Neural progenitor cell (in vitro differentiated cells): ENCODE data around the gene PER3. TPM values are rescaled to one million over a fixed set of nuclear protein-coding genes. Genes with fewer than 3 reads are reported as not detected.

Source experiments
- DNase-seq: peaks from one replicate; pipeline ENCODE4 v3.0.0-alpha.2; 2016; ENCODE audit warnings: low spot score
- H2AFZ ChIP-seq: fragments of 200-600 bp; sonication (generic); replicated peaks from 2 replicates; pipeline ENCODE4 v1.6.1; 2016; ENCODE audit warnings: antibody characterized with exemption
- H3F3A ChIP-seq: fragments of 200-600 bp; sonication (generic); 2 replicates; pipeline ENCODE4 v1.6.1; 2016; ENCODE audit warnings: antibody characterized with exemption, low read depth
- H3K27ac ChIP-seq: fragments of 200-600 bp; sonication (generic); 2 replicates; pipeline ENCODE4 v1.5.1; 2016; ENCODE audit warnings: mild to moderate bottlenecking
- H3K27me3 ChIP-seq: fragments of 200-600 bp; sonication (generic); 2 replicates; pipeline ENCODE4 v1.6.1; 2016; ENCODE audit warnings: mild to moderate bottlenecking, moderate library complexity
- H3K36me3 ChIP-seq: fragments of 200-600 bp; sonication (generic); 2 replicates; pipeline ENCODE4 v1.5.1; 2016
- H3K4me1 ChIP-seq: fragments of 200-600 bp; sonication (generic); 2 replicates; pipeline ENCODE4 v1.6.1; 2016; ENCODE audit warnings: mixed run types
- H3K4me2 ChIP-seq: fragments of 200-600 bp; sonication (generic); 2 replicates; pipeline ENCODE4 v1.6.1; 2016
- H3K4me3 ChIP-seq: fragments of 200-600 bp; sonication (generic); 2 replicates; pipeline ENCODE4 v1.5.1; 2016
- H3K79me2 ChIP-seq: fragments of 200-600 bp; sonication (generic); 2 replicates; pipeline ENCODE4 v1.6.1; 2016; ENCODE audit warnings: low read depth
- H3K9ac ChIP-seq: fragments of 200-600 bp; sonication (generic); 2 replicates; pipeline ENCODE4 v1.6.1; 2016
- H3K9me3 ChIP-seq: fragments of 200-600 bp; sonication (generic); 2 replicates; pipeline ENCODE4 v1.5.1; 2016; ENCODE audit warnings: low read depth
- H4K20me1 ChIP-seq: fragments of 200-600 bp; sonication (generic); 2 replicates; pipeline ENCODE4 v1.6.1; 2016; ENCODE audit warnings: low read depth
- H3K27ac Mint-ChIP-seq: 3 replicates; pipeline ENCODE4 v1.8.0; 2021; ENCODE audit warnings: mixed read lengths
- H3K27me3 Mint-ChIP-seq: 2 replicates; pipeline ENCODE4 v1.8.0; 2022; ENCODE audit warnings: low read depth, mild to moderate bottlenecking, inconsistent platforms, moderate library complexity, mixed read lengths; ENCODE audit not compliant: insufficient read depth
- H3K36me3 Mint-ChIP-seq: 3 replicates; pipeline ENCODE4 v1.8.0; 2021; ENCODE audit warnings: mixed read lengths
- H3K4me1 Mint-ChIP-seq: 3 replicates; pipeline ENCODE4 v1.8.0; 2021; ENCODE audit warnings: mixed read lengths
- H3K4me3 Mint-ChIP-seq: 3 replicates; pipeline ENCODE4 v1.8.0; 2021; ENCODE audit warnings: mild to moderate bottlenecking, moderate library complexity, mixed read lengths
- H3K9me3 Mint-ChIP-seq: 3 replicates; pipeline ENCODE4 v1.8.0; 2020; ENCODE audit warnings: mixed read lengths
- CTCF ChIP-seq: fragments of 200-600 bp; sonication (generic); IDR thresholded peaks from 2 replicates; pipeline ENCODE4 v1.5.1; 2017; ENCODE audit warnings: antibody characterized with exemption, mild to moderate bottlenecking
- EZH2 ChIP-seq: fragments of 200-600 bp; sonication (generic); IDR thresholded peaks from 2 replicates; pipeline ENCODE4 v1.6.1; 2017; ENCODE audit warnings: antibody characterized with exemption, mild to moderate bottlenecking, moderate library complexity
- EZH2phosphoT487 ChIP-seq: fragments of 200-600 bp; sonication (generic); IDR thresholded peaks from 2 replicates; pipeline ENCODE4 v1.6.1; 2017; ENCODE audit warnings: antibody characterized with exemption
- total RNA-seq: library from RNA; depleted of rRNA; stranded (reverse); fragments of >200 nt; gene quantifications from 2 replicates; pipeline ENCODE4 v1.2.3, GENCODE V29; 2015; ENCODE audit warnings: low replicate concordance

PER3 gene
- total RNA-seq, 1 donor from 2014 or later = 3.6 TPM

DNA sequence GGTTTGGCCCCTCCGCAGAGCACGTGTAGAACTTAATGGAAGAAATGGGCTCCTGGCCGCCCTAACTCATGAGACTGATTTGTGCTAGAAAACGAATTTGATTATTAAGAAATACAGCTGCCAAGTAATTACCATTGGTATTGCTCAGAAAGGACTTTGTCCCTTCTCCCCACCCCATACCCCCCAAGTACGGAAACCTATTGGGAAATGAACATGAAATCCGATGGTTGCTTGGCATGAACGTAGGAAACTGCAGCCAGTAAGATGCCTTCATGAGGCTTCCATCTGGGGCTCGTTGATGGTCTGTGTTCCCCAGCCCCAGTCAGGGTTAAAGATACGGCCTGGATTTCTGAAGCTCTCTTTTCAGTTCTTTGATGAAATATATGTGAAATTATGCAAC, 21.4 kb downstream of the PER3 start:
- no peak for DNase-seq
- H3K9me3 Mint-ChIP-seq = no peaks in the 10 kb centered on the region

DNA sequence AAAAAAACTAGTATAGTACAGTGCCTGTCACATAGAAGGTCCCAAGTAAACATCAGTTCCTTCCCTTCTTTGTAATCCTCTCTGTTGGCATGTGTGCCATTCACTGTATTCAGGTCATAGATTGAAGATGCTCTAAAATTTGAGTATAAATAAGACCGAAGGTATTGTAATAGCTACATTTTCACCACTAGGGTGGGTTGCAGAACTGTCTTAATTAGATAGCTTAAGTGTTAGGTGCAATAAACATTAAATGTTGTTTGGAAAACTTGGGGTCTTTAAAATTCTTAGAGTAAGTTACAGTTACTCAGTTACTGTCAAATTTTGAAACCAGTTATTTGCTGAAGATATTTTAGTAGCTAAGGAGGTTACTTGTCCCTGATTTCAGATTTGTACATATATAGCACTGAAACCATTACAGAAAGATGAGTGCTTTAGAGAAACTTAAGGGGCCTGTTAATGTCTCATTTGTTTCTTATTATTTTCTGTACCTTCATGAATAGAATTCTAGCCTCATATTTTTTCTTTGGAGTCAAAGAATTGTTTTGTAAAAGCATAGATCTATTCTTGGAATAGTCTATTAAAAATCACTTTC, 24.3 kb downstream of the PER3 start:
- H3K27ac ChIP-seq = no peak overlapping the region
- Mint-ChIP-seq H3K4me1 (no peaks in the 10 kb centered on the region), H3K4me3 (no peak overlapping the region), H3K36me3 (peaks cover 28% of the 10 kb centered on the region), H3K27me3 (peaks cover 2% of the 10 kb centered on the region), H3K27ac (no peak overlapping the region), H3K9me3 (peaks cover 6% of the 10 kb centered on the region)
- H3F3A ChIP-seq = no peaks in the 10 kb centered on the region
- no peaks in the 10 kb centered on the region for H3K4me1 ChIP-seq
- no peaks in the 10 kb centered on the region for H3K36me3 ChIP-seq
- TF ChIP-seq CTCF (peak; percentile 67), EZH2 (no peak)
- no peak overlapping the region for H3K4me2 ChIP-seq
- no peak overlapping the region for H2AFZ ChIP-seq
- H3K4me3 ChIP-seq = no peak overlapping the region
- peak; percentile 38 for DNase-seq
- H4K20me1 ChIP-seq = no peaks in the 10 kb centered on the region
- H3K79me2 ChIP-seq = no peaks in the 10 kb centered on the region
- H3K27me3 ChIP-seq = no peaks in the 10 kb centered on the region
- H3K9ac ChIP-seq = no peak overlapping the region
- no peaks in the 10 kb centered on the region for H3K9me3 ChIP-seq

More for the DNA sequence above, 21.4 kb downstream of the PER3 start:
- no peaks in the 10 kb centered on the region for H3K36me3 ChIP-seq
- Mint-ChIP-seq H3K36me3 (peaks cover 12% of the 10 kb centered on the region), H3K4me1 (no peaks in the 10 kb centered on the region), H3K4me3 (no peak overlapping the region), H3K27ac (no peak overlapping the region), H3K27me3 (peaks cover 2% of the 10 kb centered on the region)
- H3K4me1 ChIP-seq = no peaks in the 10 kb centered on the region
- no peak overlapping the region for H3K4me2 ChIP-seq
- TF ChIP-seq CTCF (no peak), EZH2phosphoT487 (no peak), EZH2 (no peak)
- no peaks in the 10 kb centered on the region for H3K9me3 ChIP-seq
- no peak overlapping the region for H3K9ac ChIP-seq
- no peaks in the 10 kb centered on the region for H3F3A ChIP-seq
- no peaks in the 10 kb centered on the region for H4K20me1 ChIP-seq
- no peaks in the 10 kb centered on the region for H3K27me3 ChIP-seq
- H2AFZ ChIP-seq = no peak overlapping the region
- no peaks in the 10 kb centered on the region for H3K79me2 ChIP-seq
- H3K4me3 ChIP-seq = no peak overlapping the region
- no peak overlapping the region for H3K27ac ChIP-seq

DNA sequence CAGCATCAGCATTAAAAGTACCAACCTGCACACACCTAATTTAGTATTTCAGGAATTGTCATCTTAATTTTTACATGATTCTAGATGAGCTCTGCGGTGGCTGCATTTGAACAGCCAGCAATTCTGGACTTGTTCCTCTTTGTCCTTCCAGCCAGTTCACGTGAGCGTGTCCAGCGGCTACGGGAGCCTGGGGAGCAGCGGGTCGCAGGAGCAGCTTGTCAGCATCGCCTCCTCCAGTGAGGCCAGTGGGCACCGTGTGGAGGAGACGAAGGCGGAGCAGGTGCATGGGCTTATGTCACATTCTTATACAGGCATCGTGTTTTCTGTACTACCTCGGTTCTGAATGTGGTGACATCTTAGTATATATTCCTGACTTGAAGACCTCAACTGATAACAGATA, 25.7 kb downstream of the PER3 start:
- H3K4me1 ChIP-seq = no peaks in the 10 kb centered on the region
- Mint-ChIP-seq H3K36me3 (peaks cover 34% of the 10 kb centered on the region), H3K27me3 (peaks cover 2% of the 10 kb centered on the region), H3K4me3 (no peak overlapping the region), H3K9me3 (peaks cover 17% of the 10 kb centered on the region), H3K4me1 (no peaks in the 10 kb centered on the region), H3K27ac (no peak overlapping the region)
- no peaks in the 10 kb centered on the region for H4K20me1 ChIP-seq
- no peaks in the 10 kb centered on the region for H3K36me3 ChIP-seq
- H3K9me3 ChIP-seq = no peaks in the 10 kb centered on the region
- H3K4me2 ChIP-seq = no peak overlapping the region
- no peaks in the 10 kb centered on the region for H3K79me2 ChIP-seq
- H2AFZ ChIP-seq = no peak overlapping the region
- H3K27ac ChIP-seq = no peak overlapping the region
- DNase-seq = no peak
- TF ChIP-seq EZH2phosphoT487 (no peak), CTCF (no peak), EZH2 (no peak)
- no peaks in the 10 kb centered on the region for H3F3A ChIP-seq
- H3K9ac ChIP-seq = no peak overlapping the region
- no peaks in the 10 kb centered on the region for H3K27me3 ChIP-seq
- no peak overlapping the region for H3K4me3 ChIP-seq
